ENCODE data around the gene IL12RB2. TPM values are rescaled to one million over a fixed set of nuclear protein-coding genes. Genes with fewer than 3 reads are reported as not detected.

IL12RB2 gene
- total and polyA plus RNA-seq, 2 donors (not counting 3 experiments of a cell fraction or from before 2014, with no cell fraction given): 0.42 TPM; not detected in 1

DNA sequence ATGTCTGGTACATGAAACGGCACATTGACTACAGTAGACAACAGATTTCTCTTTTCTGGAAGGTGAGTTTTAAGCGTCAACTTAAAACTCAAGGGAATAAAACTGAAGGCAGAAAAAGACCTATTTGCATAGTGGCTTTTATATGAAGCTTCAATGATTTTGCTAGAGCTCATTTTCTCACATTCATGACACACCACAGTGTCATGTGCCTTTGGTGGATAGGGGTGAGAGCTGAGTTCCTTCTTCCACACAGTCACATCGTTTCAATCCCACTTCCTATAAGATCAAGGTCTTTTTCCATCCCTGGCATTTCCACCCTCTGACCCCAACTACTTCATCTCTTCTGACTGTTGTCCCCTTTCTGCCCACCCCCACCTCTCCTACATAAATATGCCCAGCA is 31.0 kb downstream of the IL12RB2 start:
- H3K9me3 ChIP-seq (replicated peaks; ENCODE audit: control insufficient read depth, insufficient read depth, low read length): no peaks in the 10 kb centered on the region
- no peak overlapping the region for H3K4me2 ChIP-seq (ENCODE audit: insufficient read depth, low read length)
- H3K27me3 ChIP-seq (ENCODE audit: control insufficient read depth in 2 of 2, insufficient read depth in 2 of 2, low read length in 2 of 2): peaks cover 2 to 4% of the 10 kb centered on the region in 2 experiments
- no peak overlapping the region for H3K9ac ChIP-seq (replicated peaks; ENCODE audit: extremely low read depth, insufficient read depth, low read length)
- POLR2A ChIA-PET: no interaction called here
- H3K27ac ChIP-seq (ENCODE audit: insufficient read depth, low read depth, low read length): no peak overlapping the region
- DNase-seq (ENCODE audit: low read depth, low spot score): no peak
- CTCF ChIA-PET: interaction anchor here (1.0 to 1.5 kb wide), 5 partner anchors 9 to 125 kb away, joined by 3 to 5 read pairs (median 3); no protein-coding TSS in a partner anchor
- H2AFZ ChIP-seq (ENCODE audit: low read depth, low read length): no peak overlapping the region
- BruUV-seq (replicated peaks): no TSS peak
- intact Hi-C loops (cut with micrococcal nuclease) (no loop called here), dilution Hi-C loops (cut with MboI; ENCODE audit: extremely low pct_ligation_motif_present, low sequenced_read_pairs) (no loop called here)
- no peaks in the 10 kb centered on the region for H4K20me1 ChIP-seq (replicated peaks; ENCODE audit: control insufficient read depth, extremely low read depth, insufficient read depth, low read length)
- no peak overlapping the region for H3K4me3 ChIP-seq (replicated peaks in 1 of 3; ENCODE audit: insufficient read depth in 1 of 3, low read depth in 1 of 3, low read length in 3 of 3)
- no peak for TF ChIP-seq JUN (IDR thresholded peaks at IDR 0.05; ENCODE audit: borderline replicate concordance, insufficient read depth, insufficient read length, low read depth)
- TF ChIP-seq MYC (IDR thresholded peaks at IDR 0.05; ENCODE audit: low read depth, low read length): no peak
- TF ChIP-seq FOS (IDR thresholded peaks at IDR 0.05; ENCODE audit: borderline replicate concordance, insufficient read depth, low read length): no peak
- TF ChIP-seq GATA2 (IDR thresholded peaks at IDR 0.05; ENCODE audit: insufficient read depth, insufficient read length, low read depth, low read length): no peak
- TF ChIP-seq, protein P1, sequence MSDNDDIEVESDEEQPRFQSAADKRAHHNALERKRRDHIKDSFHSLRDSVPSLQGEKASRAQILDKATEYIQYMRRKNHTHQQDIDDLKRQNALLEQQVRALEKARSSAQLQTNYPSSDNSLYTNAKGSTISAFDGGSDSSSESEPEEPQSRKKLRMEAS (IDR thresholded peaks at IDR 0.05; ENCODE audit: insufficient read depth, insufficient read length): no peak
- TF ChIP-seq, protein P2, sequence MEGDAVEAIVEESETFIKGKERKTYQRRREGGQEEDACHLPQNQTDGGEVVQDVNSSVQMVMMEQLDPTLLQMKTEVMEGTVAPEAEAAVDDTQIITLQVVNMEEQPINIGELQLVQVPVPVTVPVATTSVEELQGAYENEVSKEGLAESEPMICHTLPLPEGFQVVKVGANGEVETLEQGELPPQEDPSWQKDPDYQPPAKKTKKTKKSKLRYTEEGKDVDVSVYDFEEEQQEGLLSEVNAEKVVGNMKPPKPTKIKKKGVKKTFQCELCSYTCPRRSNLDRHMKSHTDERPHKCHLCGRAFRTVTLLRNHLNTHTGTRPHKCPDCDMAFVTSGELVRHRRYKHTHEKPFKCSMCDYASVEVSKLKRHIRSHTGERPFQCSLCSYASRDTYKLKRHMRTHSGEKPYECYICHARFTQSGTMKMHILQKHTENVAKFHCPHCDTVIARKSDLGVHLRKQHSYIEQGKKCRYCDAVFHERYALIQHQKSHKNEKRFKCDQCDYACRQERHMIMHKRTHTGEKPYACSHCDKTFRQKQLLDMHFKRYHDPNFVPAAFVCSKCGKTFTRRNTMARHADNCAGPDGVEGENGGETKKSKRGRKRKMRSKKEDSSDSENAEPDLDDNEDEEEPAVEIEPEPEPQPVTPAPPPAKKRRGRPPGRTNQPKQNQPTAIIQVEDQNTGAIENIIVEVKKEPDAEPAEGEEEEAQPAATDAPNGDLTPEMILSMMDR (IDR thresholded peaks at IDR 0.05; ENCODE audit: extremely low read depth in 1 of 2, insufficient read depth in 1 of 2, low read depth in 1 of 2, low read length in 2 of 2): no peak
- no peak for TF ChIP-seq EZH2 (IDR thresholded peaks at IDR 0.05; ENCODE audit: borderline replicate concordance, low read depth, low read length, severe bottlenecking)
- TF ChIP-seq POLR2A (IDR thresholded peaks at IDR 0.05; ENCODE audit: low read depth, low read length): no peak
- no peak for TF ChIP-seq POLR2AphosphoS5 (IDR thresholded peaks at IDR 0.05; ENCODE audit: insufficient read depth, low read depth, low read length)
- H3K4me1 ChIP-seq (ENCODE audit: control insufficient read depth, extremely low read depth, insufficient read depth, low read length): no peaks in the 10 kb centered on the region
- FAIRE-seq: no peak
- H3K9me1 ChIP-seq (replicated peaks; ENCODE audit: control insufficient read depth, extremely low read depth, insufficient read depth, low read length): no peaks in the 10 kb centered on the region
- H3K79me2 ChIP-seq (ENCODE audit: control insufficient read depth, insufficient read depth, low read length): no peaks in the 10 kb centered on the region
- no peaks in the 10 kb centered on the region for H3K36me3 ChIP-seq (ENCODE audit: control insufficient read depth in 2 of 2, extremely low read depth in 1 of 2, insufficient read depth in 2 of 2, low read length in 2 of 2)

All from endothelial cell of umbilical vein (primary cell).